Hepatocyte (in vitro differentiated cells): ENCODE results near the gene ASXL2.

Source experiments
- CTCF ChIP-seq: fragments of 200-600 bp; sonication (generic); IDR thresholded peaks from 2 replicates; pipeline ENCODE4 v1.5.1; 2016; ENCODE audit warnings: antibody characterized with exemption, mild to moderate bottlenecking; ENCODE audit not compliant: poor library complexity
- EZH2 ChIP-seq: fragments of 200-600 bp; sonication (generic); IDR thresholded peaks from 2 replicates; pipeline ENCODE4 v1.6.1; 2016; ENCODE audit warnings: antibody characterized with exemption, mild to moderate bottlenecking, borderline replicate concordance
- EZH2phosphoT487 ChIP-seq: fragments of 200-600 bp; sonication (generic); IDR thresholded peaks from one replicate; pipeline ENCODE4 v1.6.1; 2018; ENCODE audit warnings: antibody characterized with exemption, mild to moderate bottlenecking, low read depth, moderate library complexity; ENCODE audit not compliant: unreplicated experiment, severe bottlenecking

GRCh38 chr2:25885933-25886332 is 7.6 kb upstream of the ASXL2 start:
- TF ChIP-seq CTCF (no peak), EZH2 (no peak), EZH2phosphoT487 (no peak)
